Smooth muscle cell (in vitro differentiated cells): Measurements from ENCODE around the gene DRAXIN. TPM values are rescaled to one million over a fixed set of nuclear protein-coding genes. Genes with fewer than 3 reads are reported as not detected.

ENCODE experiments used
- DNase-seq: peaks from one replicate; lab custom pipeline; 2025; ENCODE audit not compliant: unreplicated experiment; lab: John Stamatoyannopoulos, UW
- H2AFZ ChIP-seq: fragments of 200-600 bp; sonication (generic); 2 replicates; pipeline ENCODE4 v1.6.0; 2016; ENCODE audit warnings: antibody characterized with exemption, low read depth, mild to moderate bottlenecking
- H3F3A ChIP-seq: fragments of 200-600 bp; sonication (generic); 2 replicates; pipeline ENCODE4 v1.6.0; 2017; ENCODE audit warnings: antibody characterized with exemption, low read depth
- H3K27ac ChIP-seq: fragments of 200-600 bp; sonication (generic); 2 replicates; pipeline ENCODE4 v1.5.1; 2016; ENCODE audit warnings: low read depth, mild to moderate bottlenecking
- H3K27me3 ChIP-seq: fragments of 200-600 bp; sonication (generic); 2 replicates; pipeline ENCODE4 v1.6.1; 2016; ENCODE audit warnings: low read depth, mild to moderate bottlenecking
- H3K36me3 ChIP-seq: fragments of 200-600 bp; sonication (generic); 2 replicates; pipeline ENCODE4 v1.5.1; 2016; ENCODE audit warnings: low read depth
- H3K4me1 ChIP-seq: fragments of 200-600 bp; sonication (generic); 2 replicates; pipeline ENCODE4 v1.5.1; 2016; ENCODE audit warnings: low read depth
- H3K4me2 ChIP-seq: fragments of 200-600 bp; sonication (generic); 2 replicates; pipeline ENCODE4 v1.6.0; 2016; ENCODE audit warnings: mild to moderate bottlenecking
- H3K4me3 ChIP-seq: fragments of 200-600 bp; sonication (generic); 2 replicates; pipeline ENCODE4 v1.5.1; 2016; ENCODE audit warnings: mild to moderate bottlenecking
- H3K79me2 ChIP-seq: fragments of 200-600 bp; sonication (generic); 2 replicates; pipeline ENCODE4 v1.6.0; 2016; ENCODE audit warnings: low read depth, mild to moderate bottlenecking
- H3K9ac ChIP-seq: fragments of 200-600 bp; sonication (generic); 2 replicates; pipeline ENCODE4 v1.6.0; 2016; ENCODE audit warnings: low read depth
- H3K9me3 ChIP-seq: fragments of 200-600 bp; sonication (generic); replicated peaks from 2 replicates; pipeline ENCODE4 v1.5.1; 2016; ENCODE audit warnings: low read depth
- H4K20me1 ChIP-seq: fragments of 200-600 bp; sonication (generic); 2 replicates; pipeline ENCODE4 v1.6.0; 2016; ENCODE audit warnings: low read depth
- WGBS: methylation state at CpG from one replicate; pipeline ENCODE4 v1.1.7; 2016; ENCODE audit warnings: low lambda C conversion rate; 5-methylcytosine and 5-hydroxymethylcytosine counted together
- polyA plus RNA-seq: library from polyadenylated mRNA; unstranded; fragments of >200 nt; fragmentation: Nextera tagmentation; extraction: Ambion mirVana; gene quantifications from 2 replicates; pipeline ENCODE4 v1.2.1, GENCODE V29; 2016
- total RNA-seq: library from RNA; depleted of rRNA; stranded (reverse); fragments of >200 nt; gene quantifications from 2 replicates; pipeline ENCODE4 v1.2.3, GENCODE V29; 2014
- TF ChIP-seq, protein P1 (sequence below): fragments of 200-600 bp; sonication (generic); IDR thresholded peaks from 2 replicates; pipeline ENCODE4 v1.5.1; 2017; ENCODE audit warnings: borderline replicate concordance, mild to moderate bottlenecking, antibody characterized with exemption; ENCODE audit not compliant: insufficient read depth, poor library complexity, severe bottlenecking

Gene DRAXIN
- total and polyA plus RNA-seq, 2 experiments from 2014 or later = 0.09 to 0.15 TPM

DNA sequence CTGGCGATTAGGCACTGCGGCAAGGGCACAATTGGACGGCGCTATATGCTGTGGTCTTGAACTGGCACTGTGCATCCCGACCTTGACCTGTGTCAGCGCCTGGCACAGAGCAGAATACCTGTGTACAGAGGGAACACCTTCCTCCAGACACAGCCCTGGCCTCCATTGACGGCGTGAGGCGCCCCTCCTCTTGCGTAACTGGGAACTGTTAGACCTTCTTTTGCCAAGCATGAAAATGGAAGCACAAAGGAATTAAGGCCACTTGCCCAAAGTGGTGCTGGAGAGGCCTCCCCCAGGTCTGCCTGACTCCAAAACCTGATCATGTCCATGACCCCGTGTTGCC lies 37.6 kb downstream of the DRAXIN start:
- H3K4me1 ChIP-seq = peaks cover 13% of the 10 kb centered on the region
- no peaks in the 10 kb centered on the region for H3K9me3 ChIP-seq
- no peaks in the 10 kb centered on the region for H3K36me3 ChIP-seq
- H2AFZ ChIP-seq = no peak overlapping the region
- 91% methylated on average over 11 of the region's 11 CpGs for WGBS
- no peak overlapping the region for H3K4me3 ChIP-seq
- H3K9ac ChIP-seq = no peak overlapping the region
- H4K20me1 ChIP-seq = no peaks in the 10 kb centered on the region
- H3F3A ChIP-seq = no peaks in the 10 kb centered on the region
- H3K4me2 ChIP-seq = no peak overlapping the region
- TF ChIP-seq, protein P1, sequence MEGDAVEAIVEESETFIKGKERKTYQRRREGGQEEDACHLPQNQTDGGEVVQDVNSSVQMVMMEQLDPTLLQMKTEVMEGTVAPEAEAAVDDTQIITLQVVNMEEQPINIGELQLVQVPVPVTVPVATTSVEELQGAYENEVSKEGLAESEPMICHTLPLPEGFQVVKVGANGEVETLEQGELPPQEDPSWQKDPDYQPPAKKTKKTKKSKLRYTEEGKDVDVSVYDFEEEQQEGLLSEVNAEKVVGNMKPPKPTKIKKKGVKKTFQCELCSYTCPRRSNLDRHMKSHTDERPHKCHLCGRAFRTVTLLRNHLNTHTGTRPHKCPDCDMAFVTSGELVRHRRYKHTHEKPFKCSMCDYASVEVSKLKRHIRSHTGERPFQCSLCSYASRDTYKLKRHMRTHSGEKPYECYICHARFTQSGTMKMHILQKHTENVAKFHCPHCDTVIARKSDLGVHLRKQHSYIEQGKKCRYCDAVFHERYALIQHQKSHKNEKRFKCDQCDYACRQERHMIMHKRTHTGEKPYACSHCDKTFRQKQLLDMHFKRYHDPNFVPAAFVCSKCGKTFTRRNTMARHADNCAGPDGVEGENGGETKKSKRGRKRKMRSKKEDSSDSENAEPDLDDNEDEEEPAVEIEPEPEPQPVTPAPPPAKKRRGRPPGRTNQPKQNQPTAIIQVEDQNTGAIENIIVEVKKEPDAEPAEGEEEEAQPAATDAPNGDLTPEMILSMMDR = no peak
- H3K27me3 ChIP-seq = no peaks in the 10 kb centered on the region
- no peaks in the 10 kb centered on the region for H3K79me2 ChIP-seq
- DNase-seq = no peak
- no peak overlapping the region for H3K27ac ChIP-seq

DNA sequence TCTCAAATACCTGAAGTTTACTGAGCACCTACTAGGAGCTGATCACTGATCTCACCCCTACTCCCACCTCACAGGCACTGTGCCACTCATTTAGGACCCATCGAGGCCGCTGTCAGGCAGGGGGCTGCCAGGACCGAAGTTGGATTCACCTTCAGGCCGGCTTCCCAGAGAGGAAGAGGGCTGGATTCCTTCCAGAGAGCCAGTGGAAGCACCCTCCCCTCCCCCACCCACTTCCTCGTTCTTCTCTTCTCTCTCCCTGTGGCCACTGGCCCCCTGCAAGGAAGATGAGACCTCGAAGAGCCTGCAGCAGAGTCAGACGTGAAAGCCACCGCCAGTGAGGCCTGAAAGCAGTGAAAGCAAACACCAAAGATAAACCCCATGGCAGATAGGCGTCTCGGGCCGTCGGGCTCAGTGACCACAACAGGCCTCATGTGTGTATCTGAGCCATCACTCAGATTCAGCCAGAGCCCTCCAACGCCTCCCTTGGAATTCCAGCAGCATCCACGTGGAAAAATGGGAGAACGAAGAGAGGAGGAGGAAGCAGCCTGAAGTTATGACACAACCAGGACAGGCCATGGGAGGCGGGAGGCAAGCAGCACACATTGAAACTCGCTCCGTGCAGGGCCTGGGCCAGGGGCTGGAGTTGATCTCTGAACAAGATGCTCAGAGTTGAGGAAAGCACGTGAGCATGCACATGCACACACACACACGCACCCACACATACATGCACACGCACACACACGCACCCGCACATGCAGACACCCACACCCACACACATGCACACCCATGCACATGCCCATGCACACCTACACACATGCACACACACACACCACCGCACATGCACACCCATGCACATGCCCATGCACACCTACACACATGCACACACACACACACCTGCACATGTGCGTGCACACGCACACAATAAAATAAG lies 38.3 kb downstream of the DRAXIN start:
- peak overlapping the region; percentile 66 for H2AFZ ChIP-seq
- H3K27ac ChIP-seq = no peak overlapping the region
- H3K79me2 ChIP-seq = no peaks in the 10 kb centered on the region
- H3K4me2 ChIP-seq = peak overlapping the region; percentile 35
- H3F3A ChIP-seq = no peaks in the 10 kb centered on the region
- H3K4me3 ChIP-seq = no peak overlapping the region
- no peaks in the 10 kb centered on the region for H4K20me1 ChIP-seq
- H3K9ac ChIP-seq = no peak overlapping the region
- 58% methylated on average over 26 of the region's 26 CpGs for WGBS
- no peaks in the 10 kb centered on the region for H3K36me3 ChIP-seq
- H3K4me1 ChIP-seq = peaks cover 13% of the 10 kb centered on the region
- H3K9me3 ChIP-seq = no peaks in the 10 kb centered on the region
- H3K27me3 ChIP-seq = no peaks in the 10 kb centered on the region
- no peak for DNase-seq
- TF ChIP-seq, protein P1 = no peak

GRCh38 chr1:11730429-11730891 lies 39.0 kb downstream of the DRAXIN start:
- Histone ChIP-seq H3K27me3 (no peaks in the 10 kb centered on the region), H4K20me1 (no peaks in the 10 kb centered on the region), H3K9me3 (no peaks in the 10 kb centered on the region), H3K4me1 (peaks cover 13% of the 10 kb centered on the region), H3K27ac (no peak overlapping the region), H3F3A (peaks cover 2% of the 10 kb centered on the region), H3K36me3 (no peaks in the 10 kb centered on the region), H3K4me2 (no peak overlapping the region), H3K4me3 (no peak overlapping the region), H2AFZ (peak overlapping the region; percentile 62), H3K9ac (no peak overlapping the region), H3K79me2 (no peaks in the 10 kb centered on the region)
- no peak for DNase-seq
- TF ChIP-seq, protein P1 = no peak
- WGBS = 52% methylated on average over 5 of the region's 5 CpGs
